ENCODE results near the gene FABP3.

FABP3 gene

DNA sequence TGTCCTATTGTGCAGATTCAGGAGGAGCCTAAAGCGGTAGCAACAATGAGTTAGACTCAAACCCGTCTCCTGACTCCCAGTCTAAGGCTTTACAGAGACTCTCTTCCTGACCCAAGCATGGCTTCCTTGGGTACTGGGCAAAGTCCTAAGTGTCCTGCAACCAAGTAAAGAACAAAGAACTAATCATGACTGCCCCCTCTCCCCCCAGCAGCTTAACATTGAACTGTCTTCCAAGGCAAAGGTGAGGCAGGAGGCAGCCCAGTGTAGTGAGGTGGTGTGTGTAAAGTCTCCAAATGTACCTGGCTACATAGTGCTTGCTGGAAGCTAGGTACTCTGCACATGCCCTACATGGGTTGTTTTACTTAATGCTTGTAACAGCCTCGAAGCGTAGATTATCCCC lies 2.3 kb downstream of the FABP3 start:
- Mint-ChIP-seq H3K36me3 (ENCODE audit: low read depth) (peaks cover 3% of the 10 kb centered on the region), H3K27ac (no peak overlapping the region), H3K4me3 (no peak overlapping the region), H3K9me3 (no peaks in the 10 kb centered on the region), H3K27me3 (peaks cover 7% of the 10 kb centered on the region), H3K4me1 (ENCODE audit: low read depth) (peaks cover 14% of the 10 kb centered on the region)

DNA sequence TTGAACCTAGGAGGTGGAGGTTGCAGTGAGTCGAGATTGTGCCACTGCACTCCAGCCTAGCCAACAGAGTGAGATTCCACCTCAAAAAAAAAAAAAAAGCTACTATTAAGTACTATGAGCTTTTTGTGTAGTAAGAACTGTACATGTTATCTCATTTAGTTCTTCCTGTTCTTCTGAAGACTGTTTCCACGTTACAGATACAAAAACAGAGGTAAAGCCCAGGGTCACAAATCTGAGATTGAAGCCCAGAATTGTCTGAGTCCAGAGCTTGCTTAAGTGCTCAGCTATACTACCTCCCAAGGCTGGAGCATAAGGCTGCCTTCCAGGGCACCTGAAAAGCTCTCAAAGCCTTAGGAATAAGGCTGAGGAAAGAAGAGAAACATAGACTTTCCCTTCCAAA lies 2.9 kb downstream of the FABP3 start:
- Mint-ChIP-seq H3K36me3 (ENCODE audit: low read depth) (peaks cover 7% of the 10 kb centered on the region), H3K4me1 (ENCODE audit: low read depth) (peaks cover 14% of the 10 kb centered on the region), H3K9me3 (no peaks in the 10 kb centered on the region), H3K27me3 (peaks cover 7% of the 10 kb centered on the region), H3K27ac (no peak overlapping the region), H3K4me3 (no peak overlapping the region)

DNA sequence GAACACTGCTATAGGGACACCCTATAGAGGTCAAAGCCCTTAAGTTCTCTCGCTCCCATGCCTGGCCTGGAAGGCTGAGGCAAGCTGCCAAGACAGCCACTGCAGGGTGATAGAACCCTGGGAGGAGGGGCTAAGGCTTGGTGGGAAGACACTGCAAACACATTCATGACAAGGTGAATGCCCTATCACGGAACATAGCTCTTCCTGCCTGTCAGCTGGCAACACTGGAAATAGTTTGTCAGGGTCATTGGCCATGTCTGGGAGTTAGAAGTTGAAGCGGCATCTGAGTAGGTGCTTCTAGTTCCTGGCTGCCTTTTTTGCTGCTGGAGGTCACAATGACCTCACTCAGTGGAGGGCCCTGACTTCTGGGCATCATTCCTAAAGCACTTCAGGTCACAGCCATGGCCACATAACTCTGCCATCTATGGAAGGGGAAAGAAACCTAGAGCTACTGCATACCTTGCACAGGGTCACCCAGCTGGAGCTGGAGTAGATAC lies 4.2 kb downstream of the FABP3 start:
- Mint-ChIP-seq H3K27ac (no peak overlapping the region), H3K27me3 (peaks cover 7% of the 10 kb centered on the region), H3K4me1 (ENCODE audit: low read depth) (peaks cover 11% of the 10 kb centered on the region), H3K36me3 (ENCODE audit: low read depth) (peaks cover 18% of the 10 kb centered on the region), H3K9me3 (no peaks in the 10 kb centered on the region), H3K4me3 (no peak overlapping the region)

DNA sequence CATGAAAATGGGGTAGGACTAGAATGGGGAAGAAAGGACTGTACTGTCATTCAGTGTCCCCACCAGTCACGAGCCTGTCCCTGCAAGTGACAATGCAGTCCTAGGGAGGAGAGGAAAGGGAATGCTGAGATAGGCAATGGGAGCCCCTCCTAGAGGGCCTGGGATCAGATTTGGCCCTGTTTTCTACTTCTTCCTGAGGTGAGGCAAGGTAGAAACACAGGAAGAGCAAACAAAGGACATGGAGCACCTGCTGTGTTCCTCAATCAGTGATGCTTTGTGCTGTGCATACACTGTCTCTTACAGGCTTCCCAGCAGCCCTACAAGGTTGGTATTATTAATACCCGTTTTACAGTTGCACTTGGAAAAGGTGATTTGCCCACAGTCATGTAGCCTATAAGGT lies 6.1 kb downstream of the FABP3 start:
- no peak overlapping the region for H3K27ac Mint-ChIP-seq
- H3K9me3 Mint-ChIP-seq = no peaks in the 10 kb centered on the region
- no peaks in the 10 kb centered on the region for H3K27me3 Mint-ChIP-seq
- H3K4me3 Mint-ChIP-seq = no peak overlapping the region
- H3K4me1 Mint-ChIP-seq (ENCODE audit: low read depth) = no peaks in the 10 kb centered on the region
- peaks cover 19% of the 10 kb centered on the region for H3K36me3 Mint-ChIP-seq (ENCODE audit: low read depth)

DNA sequence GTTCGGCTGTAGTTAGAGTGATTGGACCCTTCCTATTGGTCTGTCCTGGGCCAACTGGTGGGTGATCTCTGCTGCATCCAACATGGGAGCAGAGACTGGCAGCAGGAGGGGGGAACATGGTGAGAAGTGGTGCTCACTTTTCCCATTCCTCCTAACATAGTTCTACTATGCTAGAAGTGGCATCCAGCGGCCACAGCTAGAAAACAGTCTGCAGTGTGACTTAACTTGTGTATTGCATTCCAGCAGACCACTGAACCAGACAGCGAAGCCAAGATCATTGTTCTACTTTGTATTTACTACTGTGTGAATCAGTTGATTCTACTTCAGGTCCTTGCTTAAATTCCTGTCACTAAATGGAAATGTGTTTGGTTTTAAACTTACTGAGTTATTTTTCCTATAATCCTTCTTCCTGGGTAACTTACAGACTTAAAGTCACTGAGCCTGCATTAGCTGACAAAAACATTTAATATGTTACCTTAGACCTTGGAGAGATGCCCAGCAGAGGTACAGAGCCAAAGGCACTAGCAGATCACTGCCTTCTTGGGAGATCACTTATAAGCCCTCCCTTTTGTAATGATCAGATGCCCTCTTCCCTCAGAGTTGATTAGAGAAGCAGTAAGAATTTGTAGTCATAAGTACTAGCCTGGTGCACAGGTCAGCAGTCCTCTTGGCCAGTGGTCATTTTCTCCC lies 8.2 kb downstream of the FABP3 start:
- Mint-ChIP-seq H3K36me3 (ENCODE audit: low read depth) (peaks cover 31% of the 10 kb centered on the region), H3K27me3 (no peaks in the 10 kb centered on the region), H3K27ac (no peak overlapping the region), H3K9me3 (no peaks in the 10 kb centered on the region), H3K4me1 (ENCODE audit: low read depth) (no peaks in the 10 kb centered on the region), H3K4me3 (no peak overlapping the region)

DNA sequence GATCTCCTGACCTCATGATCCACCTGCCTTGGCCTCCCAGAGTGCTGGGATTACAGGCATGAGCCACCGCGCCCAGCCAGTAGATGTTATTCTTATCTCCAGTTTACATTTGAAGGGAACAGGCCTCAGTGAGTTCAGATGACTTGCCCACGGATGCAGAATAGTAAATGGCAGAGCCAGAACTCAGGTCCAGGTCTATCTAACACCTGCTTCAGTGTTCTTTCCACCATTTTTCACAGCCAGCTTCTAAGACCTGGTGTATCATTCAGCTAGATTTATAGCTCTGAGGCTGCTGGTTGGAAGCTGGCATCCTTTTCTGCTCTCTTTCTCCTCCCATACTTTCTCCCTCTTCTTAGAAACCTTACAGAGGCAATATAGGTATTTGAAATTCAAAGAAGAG lies 10.8 kb downstream of the FABP3 start:
- no peaks in the 10 kb centered on the region for H3K9me3 Mint-ChIP-seq
- H3K36me3 Mint-ChIP-seq (ENCODE audit: low read depth) = peaks cover 47% of the 10 kb centered on the region
- no peak overlapping the region for H3K4me3 Mint-ChIP-seq
- H3K27ac Mint-ChIP-seq = no peak overlapping the region
- H3K4me1 Mint-ChIP-seq (ENCODE audit: low read depth) = no peaks in the 10 kb centered on the region
- H3K27me3 Mint-ChIP-seq = no peaks in the 10 kb centered on the region

DNA sequence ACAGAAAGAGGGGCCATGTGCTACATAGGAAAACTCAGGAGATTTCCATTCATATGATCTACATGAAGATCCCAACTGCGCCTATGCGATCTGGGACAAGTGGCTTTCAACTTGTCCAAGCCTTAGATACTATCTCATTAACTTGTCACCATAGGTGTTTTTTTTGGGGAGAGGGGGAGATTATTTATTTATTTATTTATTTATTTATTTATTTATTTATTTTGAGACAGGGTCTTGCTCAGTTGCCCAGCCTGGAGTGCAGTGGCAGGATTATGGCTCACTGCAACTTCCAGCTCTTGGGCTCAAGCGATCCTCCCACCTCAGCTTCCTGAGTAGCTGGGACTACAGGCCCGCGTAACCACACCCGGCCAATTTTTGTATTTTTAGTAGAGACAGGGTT lies 11.3 kb downstream of the FABP3 start:
- H3K4me1 Mint-ChIP-seq (ENCODE audit: low read depth) = no peaks in the 10 kb centered on the region
- no peaks in the 10 kb centered on the region for H3K27me3 Mint-ChIP-seq
- H3K27ac Mint-ChIP-seq = no peak overlapping the region
- no peaks in the 10 kb centered on the region for H3K9me3 Mint-ChIP-seq
- no peak overlapping the region for H3K4me3 Mint-ChIP-seq
- H3K36me3 Mint-ChIP-seq (ENCODE audit: low read depth) = peaks cover 52% of the 10 kb centered on the region

DNA sequence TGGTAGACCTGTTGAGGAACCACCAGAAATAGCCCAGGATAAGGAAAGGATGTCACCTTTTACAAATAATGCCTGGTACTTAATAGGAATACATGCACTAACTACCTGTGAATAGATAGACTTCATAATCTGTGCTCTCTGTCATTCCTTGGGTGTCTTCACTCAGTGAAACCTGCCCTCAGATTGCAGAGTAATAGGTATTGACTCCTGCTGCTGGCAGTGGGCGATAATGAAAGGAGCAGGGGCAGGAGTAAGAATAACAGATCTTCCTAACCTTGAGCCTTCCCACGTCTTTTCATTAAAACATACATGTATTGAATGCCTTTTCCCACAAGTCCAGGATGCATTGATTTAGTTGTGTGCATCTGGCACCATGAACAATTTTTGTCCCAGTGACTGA lies 16.4 kb downstream of the FABP3 start:
- Mint-ChIP-seq H3K4me1 (ENCODE audit: low read depth) (no peaks in the 10 kb centered on the region), H3K27ac (no peak overlapping the region), H3K4me3 (no peak overlapping the region), H3K9me3 (no peaks in the 10 kb centered on the region), H3K27me3 (no peaks in the 10 kb centered on the region), H3K36me3 (ENCODE audit: low read depth) (peaks cover 50% of the 10 kb centered on the region)

DNA sequence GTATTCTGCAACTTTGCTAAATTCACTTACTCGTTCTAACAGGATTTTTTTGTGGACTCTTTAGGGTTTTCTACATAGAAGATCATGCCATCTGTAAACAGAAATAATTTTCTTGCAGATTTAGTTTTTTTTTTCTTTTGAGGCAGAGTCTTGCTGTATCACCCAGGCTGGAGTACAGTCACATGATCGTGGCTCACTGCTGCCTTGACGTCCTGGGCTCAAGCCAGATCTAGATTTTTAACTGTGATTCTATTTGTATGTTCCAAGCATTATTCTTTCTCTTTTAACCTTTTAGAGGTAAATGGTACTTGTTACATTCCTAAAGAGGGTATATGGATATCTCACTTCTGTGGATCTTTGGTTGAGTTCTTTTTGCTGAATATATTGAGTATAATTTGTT lies 18.6 kb downstream of the FABP3 start:
- no peaks in the 10 kb centered on the region for H3K27me3 Mint-ChIP-seq
- H3K4me1 Mint-ChIP-seq (ENCODE audit: low read depth) = no peaks in the 10 kb centered on the region
- peaks cover 53% of the 10 kb centered on the region for H3K36me3 Mint-ChIP-seq (ENCODE audit: low read depth)
- no peak overlapping the region for H3K4me3 Mint-ChIP-seq
- H3K27ac Mint-ChIP-seq = no peak overlapping the region
- no peaks in the 10 kb centered on the region for H3K9me3 Mint-ChIP-seq

DNA sequence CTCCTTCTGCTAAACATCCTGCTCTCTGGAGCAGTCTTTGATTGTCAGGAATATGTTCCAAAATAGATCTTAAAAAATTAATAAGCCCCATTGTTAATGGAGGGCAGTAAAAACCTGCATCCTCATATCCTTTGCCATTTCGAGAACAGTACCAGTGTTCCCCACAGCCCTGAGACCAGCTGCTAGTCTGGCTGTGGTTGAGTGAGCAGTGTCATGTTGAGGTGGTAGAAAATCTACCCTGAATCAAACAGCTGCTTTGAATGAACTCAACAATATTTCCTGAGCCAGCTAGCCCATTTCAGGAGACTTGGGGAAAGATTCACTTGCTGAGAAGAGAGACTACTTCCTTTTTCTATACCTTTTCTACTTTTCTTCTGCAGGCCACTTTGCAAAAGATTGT lies 24.4 kb downstream of the FABP3 start:
- Mint-ChIP-seq H3K27me3 (no peaks in the 10 kb centered on the region), H3K36me3 (ENCODE audit: low read depth) (peaks cover 34% of the 10 kb centered on the region), H3K4me3 (no peak overlapping the region), H3K27ac (no peak overlapping the region), H3K9me3 (no peaks in the 10 kb centered on the region), H3K4me1 (ENCODE audit: low read depth) (no peaks in the 10 kb centered on the region)

DNA sequence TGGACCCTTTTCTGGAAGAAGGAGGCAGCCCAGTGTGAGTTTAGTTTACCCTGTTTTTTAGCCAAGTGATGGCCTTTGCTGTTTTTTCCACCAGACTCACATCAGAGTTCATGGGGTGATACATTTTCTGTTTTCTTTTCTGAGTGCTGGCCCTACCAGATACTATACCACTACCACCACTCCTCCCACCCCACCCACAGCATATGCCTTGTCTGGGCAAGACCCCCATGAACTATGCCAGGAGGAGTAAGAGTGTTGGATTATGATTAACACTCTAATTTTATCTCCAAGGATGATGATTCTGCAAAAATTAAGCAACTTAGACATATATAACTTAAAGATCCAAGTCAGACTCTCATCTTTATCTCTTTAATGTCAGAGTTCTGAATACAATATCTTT lies 26.1 kb downstream of the FABP3 start:
- H3K27ac Mint-ChIP-seq = no peak overlapping the region
- no peaks in the 10 kb centered on the region for H3K27me3 Mint-ChIP-seq
- no peak overlapping the region for H3K4me3 Mint-ChIP-seq
- no peaks in the 10 kb centered on the region for H3K9me3 Mint-ChIP-seq
- peaks cover 32% of the 10 kb centered on the region for H3K36me3 Mint-ChIP-seq (ENCODE audit: low read depth)
- no peaks in the 10 kb centered on the region for H3K4me1 Mint-ChIP-seq (ENCODE audit: low read depth)

DNA sequence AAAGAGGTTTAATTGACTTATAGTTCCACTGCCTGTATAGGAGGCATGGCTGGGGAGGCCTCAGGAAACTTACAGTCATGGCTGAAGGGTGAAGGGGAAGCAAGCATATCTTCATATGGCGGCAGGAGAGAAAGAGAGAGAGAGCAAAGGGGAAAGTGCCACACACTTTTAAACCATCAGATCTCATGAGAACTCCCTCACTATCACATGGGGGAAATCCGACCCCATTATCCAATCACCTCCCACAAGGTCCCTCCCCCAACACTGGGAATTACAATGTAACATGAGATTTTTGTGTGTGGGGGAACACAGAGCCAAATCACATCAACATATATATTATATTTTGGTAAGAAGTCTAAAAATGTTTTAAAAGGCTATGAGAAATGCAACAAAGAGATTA lies 27.2 kb downstream of the FABP3 start:
- H3K9me3 Mint-ChIP-seq = no peaks in the 10 kb centered on the region
- peaks cover 25% of the 10 kb centered on the region for H3K36me3 Mint-ChIP-seq (ENCODE audit: low read depth)
- H3K4me3 Mint-ChIP-seq = no peak overlapping the region
- no peaks in the 10 kb centered on the region for H3K27me3 Mint-ChIP-seq
- no peaks in the 10 kb centered on the region for H3K4me1 Mint-ChIP-seq (ENCODE audit: low read depth)
- H3K27ac Mint-ChIP-seq = no peak overlapping the region

DNA sequence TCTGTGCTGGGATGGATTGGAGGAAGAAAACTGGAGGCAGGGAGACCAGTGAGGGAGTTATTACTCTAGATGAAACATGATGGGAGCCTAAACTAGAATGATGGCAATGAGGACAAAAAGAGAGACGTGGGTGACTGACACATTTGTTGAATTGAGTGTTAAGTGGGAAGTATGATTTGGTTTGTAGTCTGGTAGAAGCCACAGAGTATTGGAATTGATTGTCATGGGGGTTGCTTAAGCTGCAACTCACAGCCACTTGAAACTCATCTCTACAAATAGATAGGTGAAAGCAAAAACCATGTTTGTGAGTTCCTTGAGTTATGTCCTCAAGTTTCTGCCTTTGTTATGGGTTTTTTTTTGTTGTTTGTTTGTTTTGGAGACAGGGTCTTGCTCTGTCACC lies 28.4 kb downstream of the FABP3 start:
- peak overlapping the region; percentile 3 for H3K27ac Mint-ChIP-seq
- H3K36me3 Mint-ChIP-seq (ENCODE audit: low read depth) = peaks cover 25% of the 10 kb centered on the region
- H3K4me1 Mint-ChIP-seq (ENCODE audit: low read depth) = no peaks in the 10 kb centered on the region
- no peaks in the 10 kb centered on the region for H3K27me3 Mint-ChIP-seq
- H3K4me3 Mint-ChIP-seq = no peak overlapping the region
- no peaks in the 10 kb centered on the region for H3K9me3 Mint-ChIP-seq

DNA sequence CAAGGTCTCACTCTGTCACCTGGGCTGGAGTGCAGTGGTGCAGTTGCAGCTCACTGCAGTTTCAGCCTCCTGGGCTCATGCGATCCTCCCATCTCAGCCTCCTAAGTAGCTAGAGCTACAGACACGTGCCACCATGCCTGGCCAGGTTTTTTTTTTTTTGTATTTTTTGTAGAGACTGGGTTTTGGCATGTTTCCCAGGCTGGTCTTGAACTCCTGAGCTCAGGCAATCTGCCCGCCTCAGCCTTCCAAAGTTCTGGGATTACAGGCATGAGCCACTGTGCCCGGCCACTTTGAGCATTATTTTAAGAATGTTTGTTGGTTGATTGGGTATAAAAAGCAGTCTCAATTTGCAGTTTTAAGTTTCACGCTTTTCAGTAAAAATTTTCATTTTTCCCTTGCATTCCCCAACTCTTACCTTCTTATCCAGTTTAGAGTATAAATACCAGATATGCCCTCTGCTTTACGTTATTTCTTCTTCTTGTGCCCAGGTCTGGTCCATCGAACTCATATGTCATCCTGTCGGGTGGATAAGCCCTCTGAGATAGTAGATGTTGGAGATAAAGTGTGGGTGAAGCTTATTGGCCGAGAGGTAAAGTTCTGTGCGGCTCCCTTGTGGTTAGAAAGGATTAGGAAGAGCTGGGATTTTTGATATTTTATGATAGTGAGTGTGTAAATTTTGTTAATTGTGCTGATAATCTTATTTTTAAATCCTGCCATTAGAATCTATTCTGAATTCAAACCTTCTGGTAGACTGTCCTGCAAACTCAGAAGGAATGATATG lies 36.0 kb downstream of the FABP3 start:
- no peak overlapping the region for H3K4me3 Mint-ChIP-seq
- H3K27me3 Mint-ChIP-seq = no peaks in the 10 kb centered on the region
- H3K4me1 Mint-ChIP-seq (ENCODE audit: low read depth) = no peaks in the 10 kb centered on the region
- H3K36me3 Mint-ChIP-seq (ENCODE audit: low read depth) = peaks cover 31% of the 10 kb centered on the region
- H3K27ac Mint-ChIP-seq = no peak overlapping the region
- H3K9me3 Mint-ChIP-seq = no peaks in the 10 kb centered on the region

DNA sequence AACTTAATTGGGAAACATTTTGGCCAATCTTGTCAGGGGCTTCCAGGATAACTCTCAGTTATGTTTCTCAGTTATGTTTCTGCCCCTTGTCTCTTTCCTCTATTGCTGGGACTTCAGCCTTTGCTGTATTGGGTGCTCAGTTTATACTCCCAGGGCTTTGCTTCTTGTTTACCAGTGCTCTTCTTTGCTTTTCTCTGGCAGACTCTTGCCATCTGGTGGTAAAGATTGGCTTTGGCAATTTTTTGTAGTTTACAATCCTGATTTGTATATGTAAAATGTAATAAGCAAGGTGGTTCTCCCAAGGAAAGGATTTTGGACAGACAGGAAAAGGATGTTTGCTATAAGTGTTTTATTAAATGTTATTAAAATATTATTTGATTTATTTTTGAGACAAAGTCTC lies 37.9 kb downstream of the FABP3 start:
- no peaks in the 10 kb centered on the region for H3K4me1 Mint-ChIP-seq (ENCODE audit: low read depth)
- H3K4me3 Mint-ChIP-seq = no peak overlapping the region
- peaks cover 34% of the 10 kb centered on the region for H3K36me3 Mint-ChIP-seq (ENCODE audit: low read depth)
- H3K27ac Mint-ChIP-seq = no peak overlapping the region
- no peaks in the 10 kb centered on the region for H3K9me3 Mint-ChIP-seq
- no peaks in the 10 kb centered on the region for H3K27me3 Mint-ChIP-seq

DNA sequence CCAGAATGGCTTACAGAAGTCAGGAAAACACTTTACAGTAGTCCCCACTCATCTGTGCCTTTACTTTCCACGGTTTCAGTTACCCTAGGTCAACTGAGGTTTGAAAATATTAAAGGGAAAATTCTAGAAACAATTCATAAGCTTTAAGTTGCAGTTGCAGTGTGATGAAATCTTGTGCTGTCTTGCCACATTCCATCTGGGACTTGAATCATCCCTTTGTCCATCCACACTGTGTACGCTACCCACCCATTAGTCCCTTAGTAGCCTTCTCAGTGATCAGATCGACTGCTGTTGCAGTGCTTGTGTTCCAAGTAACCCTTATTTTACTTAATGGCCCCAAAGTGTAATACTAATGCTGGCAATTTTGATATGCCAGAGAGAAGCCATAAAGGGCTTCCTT lies 45.5 kb downstream of the FABP3 start:
- H3K36me3 Mint-ChIP-seq (ENCODE audit: low read depth) = peaks cover 16% of the 10 kb centered on the region
- no peaks in the 10 kb centered on the region for H3K27me3 Mint-ChIP-seq
- H3K4me3 Mint-ChIP-seq = no peak overlapping the region
- H3K4me1 Mint-ChIP-seq (ENCODE audit: low read depth) = no peaks in the 10 kb centered on the region
- H3K27ac Mint-ChIP-seq = no peak overlapping the region
- H3K9me3 Mint-ChIP-seq = no peaks in the 10 kb centered on the region

Measured in stimulated activated naive CD8-positive, alpha-beta T cell treated with anti-CD3 and anti-CD28 coated beads, Interleukin-15, Interleukin-2, amounts not matched to agents 100 ng/mL and 50 ng/mL, for 24 hours (primary cell).